Heart left ventricle (tissue), 16 donors: ENCODE results near the gene NUDT5. TPM values are rescaled to one million over a fixed set of nuclear protein-coding genes. Genes with fewer than 3 reads are reported as not detected.
A peak's percentile ranks its signal among the peaks of the same experiment; 100 is the strongest.

ENCODE experiments used
- ATAC-seq, 4 donors: fragments of 200-7000 bp; cut with Tn5 transposase; one replicate each; pipeline ENCODE4 v1.9.1; 2020 to 2022; ENCODE audit warnings: moderate library complexity in 4 of 4, mild to moderate bottlenecking in 3 of 4, moderate number of reproducible peaks in 1 of 4
- DNase-seq, 5 donors: peaks; one replicate each; pipeline ENCODE4 v3.0.0-alpha.2; 2020
- H3K27ac ChIP-seq, 12 donors: fragments of 200-600 bp; sonication (generic) in 4 of 12; one replicate each; pipeline versions ENCODE4 v1.5.0 to v1.8.0; 2016 to 2022; ENCODE audit warnings: mild to moderate bottlenecking in 2 of 12
- H3K27me3 ChIP-seq, 9 donors: fragments of 200-600 bp; sonication (generic) in 2 of 9; one replicate each; pipeline versions ENCODE4 v1.5.1 to v1.8.0; 2016 to 2022; ENCODE audit warnings: mild to moderate bottlenecking in 3 of 9
- H3K36me3 ChIP-seq, 9 donors: fragments of 200-600 bp; sonication (generic) in 2 of 9; one replicate each; pipeline versions ENCODE4 v1.5.0 to v1.8.0; 2018 to 2022; ENCODE audit warnings: mild to moderate bottlenecking in 2 of 9
- H3K4me1 ChIP-seq, 12 donors: fragments of 200-600 bp; sonication (generic) in 4 of 12; one replicate each; pipeline versions ENCODE4 v1.5.0 to v1.8.0; 2016 to 2022; ENCODE audit warnings: mild to moderate bottlenecking in 3 of 12
- H3K4me3 ChIP-seq, 12 donors: fragments of 200-600 bp; sonication (generic) in 4 of 12; one replicate each; pipeline versions ENCODE4 v1.5.0 to v1.8.0; 2017 to 2022; ENCODE audit warnings: mild to moderate bottlenecking in 9 of 12, moderate library complexity in 4 of 12
- H3K9me3 ChIP-seq, 12 donors: fragments of 200-600 bp; sonication (generic) in 4 of 12; one replicate each; pipeline versions ENCODE4 v1.5.0 to v1.8.0; 2016 to 2022; ENCODE audit warnings: mild to moderate bottlenecking in 1 of 12
- POLR2A ChIP-seq, 2 donors: fragments of 450-650 bp; IDR thresholded peaks; one replicate each; pipeline ENCODE4 v1.6.1; 2017; ENCODE audit warnings: antibody characterized with exemption in 2 of 2, mild to moderate bottlenecking in 2 of 2, moderate library complexity in 2 of 2
- WGBS, 4 donors: extraction: QIAGEN DNeasy Blood & Tissue Kit in 2 of 4; methylation state at CpG; one replicate each; pipeline versions ENCODE4 v1.1.5 to v1.1.7; 2013 to 2018; 5-methylcytosine and 5-hydroxymethylcytosine counted together
- intact Hi-C, 10 donors: fragments of 100-400 bp; cut with DNase I; formaldehyde crosslinking; loops; one replicate each; pipeline versions ENCODE4 v1.11.1 to v1.14.2; 2022
- polyA plus RNA-seq, 2 donors: library from polyadenylated mRNA; stranded (reverse); fragments of 200-250 nt; gene quantifications; one replicate each; pipeline ENCODE4 v1.2.3, GENCODE V29; 2013
- total RNA-seq, 9 donors: library from RNA; depleted of rRNA in 2 of 9; stranded (reverse); fragments of >200 nt in 2 of 9; fragmentation: NEBNext Ultra II Directional in 3 of 9; extraction: Animal tissue kit (Norgen Biotek cat#: 25700) in 3 of 9; gene quantifications; one replicate each; pipeline versions ENCODE4 v1.1.0 to v1.2.4, GENCODE V29; 2016 to 2023
- TF ChIP-seq, protein P1 (sequence below), 12 donors: fragments of 200-600 bp; sonication (generic) in 4 of 12; IDR thresholded peaks; one replicate each; pipeline versions ENCODE4 v1.5.0 to v1.8.0; 2018 to 2022; ENCODE audit warnings: antibody characterized with exemption in 12 of 12, mild to moderate bottlenecking in 5 of 12
- donor health status: ischemic (EF 13 %, LVEDD 7.1; RV severe dilation, severe dysfunction).
- donor health status: healthy with polysubstance abuse.
- donor health status: DM: no; HTN: yes; CAD: no.
- donor health status: DM: no; HTN: no; CAD: no.
- donor health status: ischemic (EF 25% LVEDD 6.9; RV normal size, moderate dysfunction).
- donor health status: ischemic (EF 25% LVEDD 5.7; RV mildly dilated, moderate dysfunction).
- donor health status: healthy.
- donor health status: DM: yes; HTN: yes; CAD: no.
- donor health status: ischemic (EF 35%, LVEDD 5.7; RV mildly dilated, moderate dysfunction).
- donor health status: nonischemic (EF 11% LVEDD 7.7; RV severe dilation, severe dysfunction).
- donor health status: DM: yes; HTN: yes; CAD: no.
- donor health status: PGD.
- donor health status: ischemic (EF 29% LVEDD 5.4; RV normal size, mild dysfunction).
- donor health status: nonischemic (EF 23%, LVEDD 6.1; RV moderate dilation, normal function).

The NUDT5 gene
- total and polyA plus RNA-seq, 11 donors: 5.0 to 23.3 (median 9.2) TPM

GRCh38 chr10:12218991-12219390, 23.3 kb upstream of the NUDT5 start:
- intact Hi-C loops: loop anchor here in 3 of 10 donors (5.0 to 10.0 kb wide), 2 partner anchors 436 to 493 kb away; no protein-coding TSS in a partner anchor
- 87 to 94% (median 93%) methylated on average over 8 of the region's 8 CpGs for WGBS, 4 donors
- Histone ChIP-seq H3K9me3 (no peaks in the 10 kb centered on the region), H3K27me3 (no peaks in the 10 kb centered on the region), H3K4me3 (no peak overlapping the region), H3K36me3 (peaks cover 0 to 71% (median 58%) of the 10 kb centered on the region in 9 donors), H3K27ac (no peak overlapping the region), H3K4me1 (peaks cover 0 to 34% (median 16%) of the 10 kb centered on the region in 12 donors)
- no peak for DNase-seq
- no peak for TF ChIP-seq POLR2A (IDR thresholded peaks at IDR 0.05)
- TF ChIP-seq, protein P1, sequence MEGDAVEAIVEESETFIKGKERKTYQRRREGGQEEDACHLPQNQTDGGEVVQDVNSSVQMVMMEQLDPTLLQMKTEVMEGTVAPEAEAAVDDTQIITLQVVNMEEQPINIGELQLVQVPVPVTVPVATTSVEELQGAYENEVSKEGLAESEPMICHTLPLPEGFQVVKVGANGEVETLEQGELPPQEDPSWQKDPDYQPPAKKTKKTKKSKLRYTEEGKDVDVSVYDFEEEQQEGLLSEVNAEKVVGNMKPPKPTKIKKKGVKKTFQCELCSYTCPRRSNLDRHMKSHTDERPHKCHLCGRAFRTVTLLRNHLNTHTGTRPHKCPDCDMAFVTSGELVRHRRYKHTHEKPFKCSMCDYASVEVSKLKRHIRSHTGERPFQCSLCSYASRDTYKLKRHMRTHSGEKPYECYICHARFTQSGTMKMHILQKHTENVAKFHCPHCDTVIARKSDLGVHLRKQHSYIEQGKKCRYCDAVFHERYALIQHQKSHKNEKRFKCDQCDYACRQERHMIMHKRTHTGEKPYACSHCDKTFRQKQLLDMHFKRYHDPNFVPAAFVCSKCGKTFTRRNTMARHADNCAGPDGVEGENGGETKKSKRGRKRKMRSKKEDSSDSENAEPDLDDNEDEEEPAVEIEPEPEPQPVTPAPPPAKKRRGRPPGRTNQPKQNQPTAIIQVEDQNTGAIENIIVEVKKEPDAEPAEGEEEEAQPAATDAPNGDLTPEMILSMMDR (IDR thresholded peaks at IDR 0.05): no peak
- ATAC-seq: no peak

- no peak for DNase-seq
- TF ChIP-seq, protein P1 (IDR thresholded peaks at IDR 0.05): peak; percentile 60 to 78 (median 70)
- no peak for TF ChIP-seq POLR2A (IDR thresholded peaks at IDR 0.05)
- Histone ChIP-seq H3K27me3 (no peaks in the 10 kb centered on the region), H3K4me1 (peaks cover 0 to 21% (median 10%) of the 10 kb centered on the region in 12 donors), H3K36me3 (peaks cover 0 to 82% (median 73%) of the 10 kb centered on the region in 9 donors), H3K27ac (peak overlapping the region in 2 of 12 donors; percentile 33 to 45), H3K9me3 (no peaks in the 10 kb centered on the region), H3K4me3 (peak overlapping the region in 5 of 12 donors; percentile 11 to 35 (median 14))
- 32 to 36% (median 35%) methylated on average over 6 of the region's 6 CpGs for WGBS, 4 donors
- ATAC-seq: peak in 2 of 4 donors; percentile 22 to 34
- intact Hi-C loops: loop anchor here in 4 of 10 donors (2.0 to 10.0 kb wide), 3 partner anchors 440 to 498 kb away; no protein-coding TSS in a partner anchor
Observed at GRCh38 chr10:12214763-12215218, 19.1 kb upstream of the NUDT5 start.

DNA sequence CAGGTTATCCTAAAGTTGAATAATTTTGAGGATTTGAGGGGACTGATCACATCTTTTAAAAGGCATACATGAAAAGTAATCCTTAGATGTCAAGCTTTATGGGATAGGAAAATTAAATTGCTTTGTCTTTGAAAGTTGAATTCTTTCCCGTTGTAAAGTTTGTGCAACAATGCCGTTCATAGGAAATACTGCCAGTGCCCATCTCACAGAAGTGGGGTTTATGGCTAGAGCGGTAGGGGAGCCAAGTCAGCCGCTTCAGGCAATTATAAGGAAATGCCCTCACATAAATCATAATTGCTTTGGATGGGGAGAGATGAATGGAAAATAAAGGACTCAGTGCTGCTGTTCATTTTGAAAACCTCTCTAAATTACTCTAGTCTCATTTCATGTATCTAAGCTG, 18.4 kb upstream of the NUDT5 start:
- H3K4me3 ChIP-seq: no peak overlapping the region
- peak overlapping the region in 2 of 12 donors; percentile 33 to 45 for H3K27ac ChIP-seq
- no peaks in the 10 kb centered on the region for H3K27me3 ChIP-seq
- 84 to 93% (median 90%) methylated on average over 4 of the region's 4 CpGs for WGBS, 4 donors
- no peaks in the 10 kb centered on the region for H3K9me3 ChIP-seq
- no peak for DNase-seq
- no peak for ATAC-seq
- intact Hi-C loops: loop anchor here in 2 of 10 donors (2.0 to 10.0 kb wide), 2 partner anchors 441 to 497 kb away; no protein-coding TSS in a partner anchor
- TF ChIP-seq POLR2A (IDR thresholded peaks at IDR 0.05): no peak
- TF ChIP-seq, protein P1 (IDR thresholded peaks at IDR 0.05): no peak
- peaks cover 0 to 82% (median 73%) of the 10 kb centered on the region in 9 donors for H3K36me3 ChIP-seq
- peaks cover 0 to 21% (median 10%) of the 10 kb centered on the region in 12 donors for H3K4me1 ChIP-seq

- DNase-seq (no peak), ATAC-seq (no peak)
- intact Hi-C loops: loop anchor here in 2 of 10 donors (2.0 to 10.0 kb wide), 2 partner anchors 441 to 497 kb away; no protein-coding TSS in a partner anchor
- Histone ChIP-seq H3K36me3 (peaks cover 0 to 82% (median 69%) of the 10 kb centered on the region in 9 donors), H3K9me3 (no peaks in the 10 kb centered on the region), H3K4me3 (no peak overlapping the region), H3K4me1 (peaks cover 0 to 21% (median 10%) of the 10 kb centered on the region in 12 donors), H3K27ac (no peak overlapping the region), H3K27me3 (no peaks in the 10 kb centered on the region)
- TF ChIP-seq POLR2A (IDR thresholded peaks at IDR 0.05): no peak
- TF ChIP-seq, protein P1 (IDR thresholded peaks at IDR 0.05): no peak
- 68 to 79% (median 74%) methylated on average over 3 of the region's 3 CpGs for WGBS, 4 donors
Observed at GRCh38 chr10:12213621-12214020, 17.9 kb upstream of the NUDT5 start.
